HepG2 (cell line): ENCODE measurements around the gene RGCC. TPM values are rescaled to one million over a fixed set of nuclear protein-coding genes. Genes with fewer than 3 reads are reported as not detected.

Experiments used
- ATAC-seq: fragments of 200-7000 bp; cut with Tn5 transposase; 3 replicates; pipeline ENCODE4 v1.9.1; 2020; ENCODE audit warnings: mild to moderate bottlenecking, moderate library complexity
- BruUV-seq: library from RNA; stranded (reverse); fragments of 400-500 nt; replicated peaks from 2 replicates; lab custom pipeline; 2021; lab: Mats Ljungman, UMichigan
- CTCF ChIA-PET: fragments of 300-600 bp; formaldehyde crosslinking; extraction: SDS; loops from one replicate; lab custom pipeline; 2021; ENCODE audit warnings: low total read pairs, inconsistent platforms, low intra/inter-chr PET ratio; lab: Yijun Ruan, JAX
- POLR2A ChIA-PET: fragments of 350-600 bp; sonication (Branson Sonifier 250); formaldehyde crosslinking; loops from one replicate; lab custom pipeline; 2020; ENCODE audit warnings: antibody characterized with exemption, inconsistent platforms; lab: Yijun Ruan, JAX
- DNase-seq: peaks from one replicate; pipeline ENCODE4 v3.0.0-alpha.2; 2015; ENCODE audit warnings: low spot score
- FAIRE-seq: peaks from 3 replicates; lab custom pipeline; 2011; peaks lifted over from hg19 to GRCh38; lab: Jason Lieb, UNC
- H2AFZ ChIP-seq: one replicate; pipeline ENCODE4 v1.6.1; 2011; ENCODE audit warnings: low read length, inconsistent platforms
- H3K27ac ChIP-seq: fragments of 300-600 bp; 3 replicates; pipeline ENCODE4 v1.8.0; 2011; ENCODE audit warnings: mixed run types, mild to moderate bottlenecking, mixed read lengths, low read length, inconsistent platforms; ENCODE audit not compliant: insufficient read depth; ENCODE audit errors: extremely low read length
- H3K27me3 ChIP-seq, 2 experiments: fragments of 200-600 bp in 1 of 2; 2 replicates in 1 of 2; 3 replicates in 1 of 2; pipeline versions ENCODE4 v1.6.0 to v1.8.0; 2011; ENCODE audit warnings: low read length in 2 of 2, mild to moderate bottlenecking in 2 of 2, moderate library complexity in 2 of 2, inconsistent platforms in 1 of 2; ENCODE audit not compliant: insufficient read depth in 2 of 2, control insufficient read depth in 1 of 2
- H3K36me3 ChIP-seq, 2 experiments: fragments of 200-600 bp in 1 of 2; replicated peaks in 1 of 2; 2 replicates in 1 of 2; 3 replicates in 1 of 2; pipeline versions ENCODE4 v1.5.1 to v1.8.0; 2011; ENCODE audit warnings: low read length in 2 of 2, inconsistent platforms in 1 of 2; ENCODE audit not compliant: insufficient read depth in 2 of 2, control insufficient read depth in 1 of 2
- H3K4me1 ChIP-seq: 2 replicates; pipeline ENCODE4 v1.5.1; 2012; ENCODE audit warnings: low read length, inconsistent platforms; ENCODE audit not compliant: insufficient read depth
- H3K4me2 ChIP-seq: 2 replicates; pipeline ENCODE4 v1.6.0; 2011; ENCODE audit warnings: low read depth, low read length, inconsistent platforms
- H3K4me3 ChIP-seq, 3 experiments: fragments of 200-600 bp in 1 of 3; sonication (generic), shearing (Covaris generic) in 1 of 3; replicated peaks in 1 of 3; 2 replicates each; pipeline ENCODE4 v1.5.1; 2011 to 2016; ENCODE audit warnings: low read length in 3 of 3, inconsistent platforms in 2 of 3, low read depth in 2 of 3, mild to moderate bottlenecking in 2 of 3, control low read depth in 1 of 3, mixed read lengths in 1 of 3; ENCODE audit not compliant: insufficient read depth in 1 of 3
- H3K79me2 ChIP-seq: one replicate; pipeline ENCODE4 v1.6.1; 2011; ENCODE audit warnings: low read length, inconsistent platforms; ENCODE audit not compliant: insufficient read depth
- H3K9ac ChIP-seq: 2 replicates; pipeline ENCODE4 v1.6.0; 2011; ENCODE audit warnings: mild to moderate bottlenecking, low read depth, low read length, inconsistent platforms; ENCODE audit not compliant: insufficient read depth
- H3K9me3 ChIP-seq: 2 replicates; pipeline ENCODE4 v1.5.1; 2012; ENCODE audit warnings: mild to moderate bottlenecking, low read length
- H4K20me1 ChIP-seq: 2 replicates; pipeline ENCODE4 v1.6.0; 2011; ENCODE audit warnings: inconsistent platforms, mild to moderate bottlenecking, low read length, moderate library complexity; ENCODE audit not compliant: insufficient read depth
- ARHGAP35 ChIP-seq: sonication (generic); formaldehyde crosslinking; IDR thresholded peaks from 2 replicates; pipeline ENCODE4 v1.9.0; 2022; ENCODE audit warnings: mild to moderate bottlenecking, inconsistent platforms, moderate library complexity, missing genetic modification reagents, borderline replicate concordance
- CCDC6 ChIP-seq: sonication (generic); formaldehyde crosslinking; IDR thresholded peaks from 2 replicates; pipeline ENCODE4 v1.8.1; 2022; ENCODE audit warnings: mild to moderate bottlenecking, missing genetic modification reagents, moderate library complexity
- FOXA1 ChIP-seq, 2 experiments: fragments of 450-650 bp in 1 of 2; sonication (generic) in 1 of 2; formaldehyde crosslinking in 1 of 2; IDR thresholded peaks; 2 replicates each; pipeline versions ENCODE4 v1.4.0 to v1.6.1; 2016 to 2020; ENCODE audit warnings: missing genetic modification reagents in 1 of 2
- HNRNPLL ChIP-seq: fragments of 200-400 bp; formaldehyde crosslinking; IDR thresholded peaks from 2 replicates; pipeline ENCODE4 v1.6.1; 2017; ENCODE audit warnings: mild to moderate bottlenecking, low read depth, low read length; ENCODE audit not compliant: poor library complexity, severe bottlenecking
- MTF2 ChIP-seq: sonication (generic); formaldehyde crosslinking; IDR thresholded peaks from 2 replicates; pipeline ENCODE4 v1.5.0; 2020; ENCODE audit warnings: missing genetic modification reagents, borderline replicate concordance
- NFKB2 ChIP-seq: sonication (generic); formaldehyde crosslinking; IDR thresholded peaks from 2 replicates; pipeline ENCODE4 v1.4.0; 2020; ENCODE audit warnings: missing genetic modification reagents, borderline replicate concordance
- SIN3B ChIP-seq: fragments of 150-350 bp; IDR thresholded peaks from 2 replicates; pipeline ENCODE4 v1.6.1; 2014; ENCODE audit warnings: low read length
- SSRP1 ChIP-seq: IDR thresholded peaks from 2 replicates; pipeline ENCODE4 v1.6.1; 2016; ENCODE audit warnings: control low read depth
- ZNF101 ChIP-seq: sonication (generic); formaldehyde crosslinking; IDR thresholded peaks from 2 replicates; pipeline ENCODE4 v1.4.0; 2020; ENCODE audit warnings: mild to moderate bottlenecking, low read depth, missing genetic modification reagents, borderline replicate concordance
- ZNF234 ChIP-seq: sonication (generic); formaldehyde crosslinking; conservative IDR thresholded peaks from 2 replicates; pipeline ENCODE4 v1.5.1; 2020; ENCODE audit warnings: mild to moderate bottlenecking, missing genetic modification reagents
- ZNF253 ChIP-seq: sonication (generic); formaldehyde crosslinking; IDR thresholded peaks from 2 replicates; pipeline ENCODE4 v1.8.0; 2022; ENCODE audit warnings: mild to moderate bottlenecking, missing genetic modification reagents, borderline replicate concordance
- ZNF44 ChIP-seq: sonication (generic); formaldehyde crosslinking; IDR thresholded peaks from 2 replicates; pipeline ENCODE4 v1.5.1; 2020; ENCODE audit warnings: mild to moderate bottlenecking, missing genetic modification reagents
- ZNF547 ChIP-seq: sonication (generic); formaldehyde crosslinking; IDR thresholded peaks from 2 replicates; pipeline ENCODE4 v1.5.1; 2020; ENCODE audit warnings: mild to moderate bottlenecking, missing genetic modification reagents
- ZNF564 ChIP-seq: sonication (generic); formaldehyde crosslinking; IDR thresholded peaks from 2 replicates; pipeline ENCODE4 v1.8.1; 2023; ENCODE audit warnings: mild to moderate bottlenecking, missing genetic modification reagents
- ZNF747 ChIP-seq: sonication (generic); formaldehyde crosslinking; IDR thresholded peaks from 2 replicates; pipeline ENCODE4 v1.8.1; 2023; ENCODE audit warnings: missing genetic modification reagents, mild to moderate bottlenecking, borderline replicate concordance
- WGBS: methylation state at CpG from one replicate; pipeline ENCODE4 v1.1.6; 2017; ENCODE audit warnings: low lambda C conversion rate; 5-methylcytosine and 5-hydroxymethylcytosine counted together
- in situ Hi-C: cut with HindIII; loops from 2 replicates; pipeline ENCODE4 v1.10.0; 2017; ENCODE audit warnings: low pct_unique_long_range_greater_than_20kb; ENCODE audit not compliant: extremely low pct_ligation_motif_present
- intact Hi-C: fragments of 100-400 bp; cut with micrococcal nuclease; formaldehyde crosslinking; loops from one replicate; pipeline ENCODE4 v1.10.0; 2022; ENCODE audit not compliant: unreplicated experiment
- polyA plus RNA-seq, 8 experiments: library from polyadenylated mRNA; depleted of rRNA in 3 of 8; stranded (reverse) in 7 of 8; unstranded in 1 of 8; fragments of >200 nt; fragmentation: Illumina TruSeq in 4 of 8; extraction: Trizol in 4 of 8; gene quantifications; 2 replicates each; pipeline versions ENCODE4 v1.2.1 to v1.2.3, GENCODE V29; 2011 to 2016; ENCODE audit warnings: low read depth in 4 of 8, missing spikeins in 1 of 8, mixed read lengths in 1 of 8; ENCODE audit not compliant: insufficient read depth in 1 of 8
- total RNA-seq, 5 experiments: library from RNA; depleted of rRNA; stranded (reverse); fragments of >200 nt; fragmentation: Illumina TruSeq; extraction: Trizol; gene quantifications; 2 replicates each; pipeline ENCODE4 v1.2.3, GENCODE V29; 2016; ENCODE audit warnings: low read depth in 1 of 5

Gene RGCC
- total and polyA plus RNA-seq, 2 of the 13 experiments (the other 11 are each of a cell fraction or from before 2014, with no cell fraction given), result 0.20 to 8.4 TPM

DNA sequence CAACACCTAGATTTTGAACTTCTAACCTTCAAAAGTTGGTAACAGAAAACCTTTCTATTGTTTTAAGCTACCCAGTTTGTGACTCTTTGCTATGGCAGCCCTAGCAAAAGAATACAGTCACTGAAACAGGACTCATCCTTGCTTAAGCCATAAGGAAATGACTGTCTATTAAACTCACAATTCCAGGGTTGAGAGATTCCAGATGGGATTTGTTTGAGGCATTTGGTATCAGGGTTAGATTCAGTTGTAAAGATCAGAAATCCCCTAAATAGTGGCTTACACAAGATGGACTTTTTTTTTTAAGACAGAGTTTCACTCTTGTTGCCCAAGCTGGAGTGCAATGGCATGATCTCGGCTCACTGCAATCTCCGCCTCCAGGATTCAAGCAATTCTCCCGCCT, 41.1 kb upstream of the RGCC start (continued):
- TF ChIP-seq ARHGAP35 (CRISPR knock-in tag) (no peak), NFKB2 (no peak), SIN3B (no peak), ZNF747 (no peak), CCDC6 (CRISPR knock-in tag) (no peak)

DNA sequence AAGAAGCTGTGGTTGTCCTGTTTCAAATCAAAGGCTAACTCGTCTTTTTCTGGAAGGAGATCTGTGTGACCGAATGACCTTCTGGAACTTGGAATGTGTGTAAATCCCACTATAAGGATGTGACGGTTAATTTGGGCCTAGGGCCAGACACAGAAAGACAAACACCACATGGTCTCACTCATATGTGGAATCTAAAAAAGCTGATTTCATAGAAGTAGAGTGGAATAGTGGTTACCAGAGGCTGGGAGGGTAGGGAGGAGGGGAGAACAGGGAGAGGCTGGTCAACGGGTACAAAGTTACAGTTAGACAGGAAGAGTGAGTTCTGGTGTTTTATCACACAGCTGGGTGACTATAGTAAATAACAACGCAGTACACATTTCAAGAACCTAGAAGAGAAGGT, 39.3 kb upstream of the RGCC start:
- 27% methylated on average over 5 of the region's 5 CpGs for WGBS
- no TSS peak for BruUV-seq
- ATAC-seq (no peak; the same call in 2 of the 3 replicates), DNase-seq (no peak), FAIRE-seq (no peak)
- H4K20me1 ChIP-seq, result no peaks in the 10 kb centered on the region
- H3K9me3 ChIP-seq, result no peaks in the 10 kb centered on the region
- intact Hi-C loops, result no loop called here
- CTCF ChIA-PET, result no interaction called here
- H2AFZ ChIP-seq, result no peak overlapping the region
- no peaks in the 10 kb centered on the region for H3K79me2 ChIP-seq
- no peak overlapping the region for H3K27ac ChIP-seq
- no peaks in the 10 kb centered on the region for H3K36me3 ChIP-seq
- H3K27me3 ChIP-seq, result no peaks in the 10 kb centered on the region
- in situ Hi-C loops, result loop anchor here (25.0 kb wide), 1 partner anchor 694 kb away; no protein-coding TSS in a partner anchor
- no peak overlapping the region for H3K4me3 ChIP-seq
- POLR2A ChIA-PET, result no interaction called here
- H3K9ac ChIP-seq, result no peak overlapping the region
- no peak for TF ChIP-seq ZNF44 (CRISPR knock-in tag)
- peaks cover 17% of the 10 kb centered on the region for H3K4me1 ChIP-seq
- H3K4me2 ChIP-seq, result no peak overlapping the region

DNA sequence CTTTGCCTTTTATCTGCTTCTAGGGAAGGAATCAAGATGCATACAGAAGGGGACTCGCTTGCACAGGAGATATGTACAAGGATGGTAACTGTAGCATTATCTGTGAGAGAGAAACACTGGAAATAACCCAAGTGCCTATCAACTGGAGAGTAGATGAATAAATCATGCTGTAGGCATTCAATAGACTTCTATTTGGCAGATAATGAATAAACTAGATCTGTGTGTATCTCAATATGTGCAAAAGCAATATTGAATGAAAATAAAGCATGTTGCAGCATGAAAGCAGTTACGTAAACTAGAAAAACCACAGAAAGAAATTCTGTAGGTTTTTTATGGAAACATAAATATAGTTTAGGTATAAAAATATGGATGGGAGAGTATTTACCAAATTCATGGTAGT, 38.6 kb upstream of the RGCC start:
- Histone ChIP-seq H2AFZ (no peak overlapping the region), H3K4me2 (no peak overlapping the region), H3K27ac (no peak overlapping the region), H3K4me3 (no peak overlapping the region), H3K9ac (no peak overlapping the region), H3K27me3 (no peaks in the 10 kb centered on the region), H3K79me2 (no peaks in the 10 kb centered on the region), H4K20me1 (no peaks in the 10 kb centered on the region), H3K36me3 (no peaks in the 10 kb centered on the region), H3K4me1 (peaks cover 17% of the 10 kb centered on the region), H3K9me3 (no peaks in the 10 kb centered on the region)
- 76% methylated on average over 2 of the region's 2 CpGs for WGBS
- TF ChIP-seq ZNF547 (CRISPR knock-in tag), result no peak
- no peak for TF ChIP-seq ZNF101
- no peak for TF ChIP-seq HNRNPLL
- no peak for TF ChIP-seq FOXA1 (IDR thresholded peaks at IDR 0.05)
- no peak for TF ChIP-seq FOXA1 (CRISPR knock-in tag; IDR thresholded peaks at IDR 0.05)
- TF ChIP-seq ZNF564 (CRISPR knock-in tag), result no peak
- no peak for TF ChIP-seq SSRP1
- no peak for TF ChIP-seq MTF2
- TF ChIP-seq ZNF253 (CRISPR knock-in tag), result no peak
- no peak for TF ChIP-seq ZNF234
- in situ Hi-C loops (loop anchor here (25.0 kb wide), 1 partner anchor 694 kb away; no protein-coding TSS in a partner anchor), intact Hi-C loops (no loop called here)
- no TSS peak for BruUV-seq
- no peak for DNase-seq
- ChIA-PET POLR2A (no interaction called here), CTCF (no interaction called here)
- no peak for ATAC-seq
- FAIRE-seq, result no peak
